Muscle of leg (tissue), 11 donors: Measurements from ENCODE around the gene RERE. TPM values are rescaled to one million over a fixed set of nuclear protein-coding genes. Genes with fewer than 3 reads are reported as not detected.

ENCODE experiments used
- DNase-seq: peaks from one replicate; pipeline ENCODE4 v3.0.0; 2013
- H3K27ac ChIP-seq: one replicate; pipeline ENCODE4 v1.5.1; 2013; ENCODE audit warnings: mild to moderate bottlenecking, low read length, control low read depth
- H3K27me3 ChIP-seq: one replicate; pipeline ENCODE4 v1.6.1; 2013; ENCODE audit warnings: low read length; ENCODE audit not compliant: control insufficient read depth, insufficient read depth
- H3K36me3 ChIP-seq: one replicate; pipeline ENCODE4 v1.6.1; 2013; ENCODE audit warnings: low read length; ENCODE audit not compliant: control insufficient read depth, insufficient read depth
- H3K4me1 ChIP-seq: one replicate; pipeline ENCODE4 v1.6.1; 2013; ENCODE audit warnings: low read length; ENCODE audit not compliant: control insufficient read depth, insufficient read depth
- H3K4me3 ChIP-seq: one replicate; pipeline ENCODE4 v1.5.1; 2013; ENCODE audit warnings: low read length, control low read depth
- H3K9me3 ChIP-seq: replicated peaks from 2 replicates; pipeline ENCODE4 v1.6.1; 2013; ENCODE audit warnings: low read depth, low read length; ENCODE audit not compliant: control insufficient read depth
- WGBS: methylation state at CpG from one replicate; pipeline ENCODE4 v1.1.5; 2013; ENCODE audit warnings: missing lambda C conversion rate; ENCODE audit not compliant: insufficient coverage; 5-methylcytosine and 5-hydroxymethylcytosine counted together
- polyA plus RNA-seq, 8 donors: library from polyadenylated mRNA; unstranded; fragments of 120-200 nt; gene quantifications; one replicate each; pipeline versions ENCODE4 v1.2.1 to v1.2.3, GENCODE V29; 2013; ENCODE audit warnings: inconsistent platforms in 1 of 8, low replicate concordance in 1 of 8; ENCODE audit not compliant: insufficient read length in 8 of 8, insufficient read depth in 1 of 8
- total RNA-seq: library from RNA; stranded (reverse); fragments of 120-200 nt; gene quantifications from one replicate; pipeline ENCODE4 v1.2.4, GENCODE V29; 2013

Gene RERE
- total and polyA plus RNA-seq, 9 donors: 63.7 to 102 (median 82.8) TPM

DNA sequence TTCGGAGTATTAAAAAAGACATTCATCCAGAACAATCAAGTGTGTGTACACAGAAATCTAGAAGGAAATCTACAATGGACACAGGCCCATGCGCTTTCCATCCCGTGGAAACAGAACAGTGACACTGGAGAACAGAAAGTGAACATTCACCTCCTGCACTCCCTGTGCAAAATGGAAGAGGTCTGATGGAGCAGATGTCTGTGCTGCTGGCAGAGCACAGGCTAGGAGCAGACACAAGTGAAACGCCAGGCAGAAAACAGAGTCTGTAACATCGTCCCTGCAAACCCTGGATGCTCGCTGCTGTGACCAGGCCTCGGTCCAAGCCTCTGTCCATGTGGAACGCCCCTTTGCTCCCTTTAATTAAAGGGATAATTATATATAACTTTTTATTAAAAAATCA is 463.4 kb downstream of the RERE start:
- H3K27me3 ChIP-seq: no peaks in the 10 kb centered on the region
- no CpG with 5 or more reads among the region's 8 CpGs for WGBS
- peak overlapping the region; percentile 59 for H3K27ac ChIP-seq
- peaks cover 73% of the 10 kb centered on the region for H3K36me3 ChIP-seq
- H3K4me1 ChIP-seq: peaks cover 31% of the 10 kb centered on the region
- H3K4me3 ChIP-seq: no peak overlapping the region
- no peaks in the 10 kb centered on the region for H3K9me3 ChIP-seq
- peak; percentile 53 for DNase-seq

- DNase-seq: peak; percentile 70
- 57% methylated on average over 14 of the region's 21 CpGs for WGBS
- H3K9me3 ChIP-seq: no peaks in the 10 kb centered on the region
- H3K27me3 ChIP-seq: peaks cover 2% of the 10 kb centered on the region
- H3K4me1 ChIP-seq: peaks cover 36% of the 10 kb centered on the region
- H3K36me3 ChIP-seq: peaks cover 64% of the 10 kb centered on the region
- H3K27ac ChIP-seq: peak overlapping the region; percentile 59
- H3K4me3 ChIP-seq: no peak overlapping the region
Observed at GRCh38 chr1:8352886-8353785, 464.3 kb downstream of the RERE start.

- WGBS: 74% methylated on average over 9 of the region's 15 CpGs
- H3K36me3 ChIP-seq: peaks cover 58% of the 10 kb centered on the region
Observed at GRCh38 chr1:8352471-8352845, 465.0 kb downstream of the RERE start.

DNA sequence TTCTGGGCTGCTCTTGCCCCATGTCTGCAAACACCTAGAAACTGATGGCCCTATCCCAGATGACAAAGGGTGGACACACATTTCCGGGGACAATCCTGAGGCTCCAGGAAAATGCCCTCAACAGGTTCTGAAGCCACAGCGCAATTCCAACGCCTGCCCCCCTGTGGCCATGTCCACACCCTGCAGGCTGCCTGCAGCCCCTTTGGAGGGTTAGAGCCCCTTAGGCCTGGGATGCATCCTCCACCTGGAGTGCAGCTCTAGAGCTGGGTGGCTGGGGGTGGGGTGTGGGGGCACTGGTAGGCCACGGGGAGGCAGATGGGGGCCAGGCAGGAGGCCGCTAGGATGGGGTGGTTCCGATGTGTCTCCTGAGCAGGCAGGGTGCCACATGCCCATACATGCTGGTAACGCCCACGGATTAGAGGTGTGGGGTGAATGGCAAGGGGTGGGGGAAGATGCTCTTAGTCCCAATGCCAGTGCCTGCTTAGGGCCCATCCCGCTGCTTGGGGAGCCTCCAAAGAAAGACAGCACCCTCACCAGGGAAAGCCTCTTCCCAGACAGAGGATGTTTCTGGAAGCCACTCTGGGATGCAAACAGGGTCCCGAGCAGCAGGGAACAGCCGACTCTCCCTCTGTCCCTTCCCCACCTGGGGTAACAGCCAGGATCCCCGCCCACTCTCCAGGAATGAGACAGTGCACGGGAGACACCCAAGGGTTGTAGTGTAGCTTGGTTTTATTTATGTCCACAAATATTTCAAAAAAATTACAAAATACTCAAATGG is 465.6 kb downstream of the RERE start:
- Histone ChIP-seq H3K4me3 (no peak overlapping the region), H3K27me3 (peaks cover 2% of the 10 kb centered on the region), H3K36me3 (peaks cover 52% of the 10 kb centered on the region), H3K27ac (no peak overlapping the region), H3K4me1 (peaks cover 36% of the 10 kb centered on the region), H3K9me3 (no peaks in the 10 kb centered on the region)
- no peak for DNase-seq
- WGBS: 65% methylated on average over 9 of the region's 13 CpGs

More at GRCh38 chr1:8352471-8352845, 465.0 kb downstream of the RERE start:
- H3K4me3 ChIP-seq: no peak overlapping the region
- no peak for DNase-seq
- H3K4me1 ChIP-seq: peaks cover 36% of the 10 kb centered on the region
- H3K27ac ChIP-seq: peak overlapping the region; percentile 45
- no peaks in the 10 kb centered on the region for H3K9me3 ChIP-seq
- peaks cover 2% of the 10 kb centered on the region for H3K27me3 ChIP-seq

DNA sequence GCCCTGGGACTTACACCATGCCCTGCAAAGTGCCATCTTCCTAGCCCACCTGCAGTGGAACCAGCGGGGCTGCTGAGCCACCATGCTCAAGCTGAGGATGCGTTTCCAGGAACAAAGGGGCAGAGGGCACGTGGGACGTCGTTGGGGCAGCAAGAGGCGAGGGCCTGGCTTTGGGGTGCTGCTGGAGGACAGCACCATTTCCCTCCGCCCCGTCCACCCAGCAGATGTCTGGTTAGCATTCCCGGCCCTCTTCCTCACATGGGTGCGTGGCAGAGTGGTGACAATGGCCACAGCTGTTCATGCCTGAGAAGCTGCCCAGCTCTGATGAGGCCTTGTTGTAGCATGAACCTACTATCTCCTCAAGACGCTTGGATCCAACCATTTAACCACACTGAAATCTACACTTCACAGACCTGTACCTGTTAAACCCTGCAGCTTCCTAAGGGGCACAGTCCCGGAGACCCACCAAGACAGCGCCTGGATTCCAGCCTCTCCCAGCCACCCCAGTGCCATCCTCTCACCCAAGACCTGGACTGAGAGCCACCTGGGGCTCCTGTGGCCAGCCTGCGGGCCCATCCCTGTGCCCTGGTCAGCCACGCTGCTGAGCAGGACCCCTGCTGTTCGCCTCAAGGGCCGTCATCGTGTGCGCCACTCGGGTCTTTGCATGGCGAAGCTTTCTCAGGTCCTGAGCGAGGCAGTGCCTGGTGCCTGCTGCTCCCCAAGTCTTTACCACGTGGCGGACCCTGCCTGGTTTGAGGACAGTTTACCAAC is 466.3 kb downstream of the RERE start:
- no peak for DNase-seq
- no peak overlapping the region for H3K27ac ChIP-seq
- H3K4me3 ChIP-seq: no peak overlapping the region
- H3K9me3 ChIP-seq: no peaks in the 10 kb centered on the region
- H3K36me3 ChIP-seq: peaks cover 44% of the 10 kb centered on the region
- H3K4me1 ChIP-seq: peaks cover 36% of the 10 kb centered on the region
- WGBS: 87% methylated on average over 24 of the region's 24 CpGs
- H3K27me3 ChIP-seq: peaks cover 2% of the 10 kb centered on the region

- no peak overlapping the region for H3K27ac ChIP-seq
- no peak overlapping the region for H3K4me3 ChIP-seq
- peaks cover 2% of the 10 kb centered on the region for H3K27me3 ChIP-seq
- H3K4me1 ChIP-seq: peaks cover 36% of the 10 kb centered on the region
- 39% methylated on average over 14 of the region's 14 CpGs for WGBS
- H3K36me3 ChIP-seq: peaks cover 33% of the 10 kb centered on the region
- no peak for DNase-seq
- no peaks in the 10 kb centered on the region for H3K9me3 ChIP-seq
Observed at GRCh38 chr1:8349961-8350360, 467.5 kb downstream of the RERE start.

DNA sequence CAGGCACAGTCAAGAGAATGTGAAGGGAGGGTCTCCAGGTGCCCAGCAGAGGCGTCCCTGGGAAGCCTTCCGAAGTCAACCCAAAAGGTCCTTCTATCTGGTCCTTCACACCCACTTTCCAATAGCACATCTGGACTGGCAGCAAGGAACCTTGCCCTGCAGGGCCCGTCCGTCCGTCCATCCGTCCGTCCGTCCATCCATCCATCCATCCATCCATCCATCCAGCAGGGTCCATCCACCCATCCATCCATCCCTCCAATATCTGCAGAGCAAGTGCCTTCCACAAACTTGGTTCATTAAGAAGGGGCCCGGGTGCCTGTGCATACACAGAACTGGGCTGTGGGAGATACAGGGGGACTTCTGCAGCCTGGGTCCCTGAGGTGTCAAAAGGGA is 468.0 kb downstream of the RERE start:
- Histone ChIP-seq H3K36me3 (peaks cover 32% of the 10 kb centered on the region), H3K4me3 (no peak overlapping the region), H3K4me1 (peaks cover 36% of the 10 kb centered on the region), H3K27ac (no peak overlapping the region), H3K27me3 (peaks cover 2% of the 10 kb centered on the region), H3K9me3 (no peaks in the 10 kb centered on the region)
- WGBS: 100% methylated on average over 1 of the region's 9 CpGs
- DNase-seq: no peak

DNA sequence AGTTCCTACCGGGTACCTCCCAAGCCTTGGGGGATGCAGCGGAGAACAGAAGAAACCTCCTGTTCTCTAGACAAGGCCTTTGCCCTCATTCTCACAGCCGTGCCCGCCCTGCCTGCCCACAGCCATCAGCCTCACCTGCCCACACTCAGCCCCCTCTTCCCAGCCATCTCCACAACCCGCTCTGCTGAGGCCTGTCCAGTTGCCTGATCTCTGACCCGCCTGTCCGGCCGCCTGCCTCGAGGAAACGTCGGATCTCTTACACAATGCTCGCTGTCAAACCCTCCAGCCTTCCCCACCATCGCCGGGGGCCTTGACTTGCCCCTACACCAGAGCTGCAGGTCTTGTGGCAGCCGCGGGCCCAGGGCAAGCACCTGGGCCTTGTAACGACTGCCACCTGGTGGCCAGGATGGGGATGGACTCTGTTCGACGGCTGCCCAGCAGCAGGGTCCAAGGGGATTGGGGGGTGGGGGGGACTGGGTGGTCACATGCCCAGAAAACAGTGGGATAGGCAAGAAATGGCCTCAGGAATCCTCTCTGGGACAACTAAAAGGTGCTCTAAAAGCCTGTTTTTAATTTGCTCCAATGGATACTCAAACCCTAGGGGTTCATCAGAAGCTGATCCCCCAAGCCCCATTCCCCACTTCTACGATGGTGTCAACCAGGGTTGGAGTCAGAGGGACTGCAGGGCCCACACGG is 468.5 kb downstream of the RERE start:
- Histone ChIP-seq H3K9me3 (no peaks in the 10 kb centered on the region), H3K36me3 (peaks cover 28% of the 10 kb centered on the region), H3K27ac (no peak overlapping the region), H3K4me1 (peaks cover 38% of the 10 kb centered on the region), H3K4me3 (no peak overlapping the region), H3K27me3 (peaks cover 2% of the 10 kb centered on the region)
- peak; percentile 68 for DNase-seq
- 28% methylated on average over 17 of the region's 21 CpGs for WGBS

DNA sequence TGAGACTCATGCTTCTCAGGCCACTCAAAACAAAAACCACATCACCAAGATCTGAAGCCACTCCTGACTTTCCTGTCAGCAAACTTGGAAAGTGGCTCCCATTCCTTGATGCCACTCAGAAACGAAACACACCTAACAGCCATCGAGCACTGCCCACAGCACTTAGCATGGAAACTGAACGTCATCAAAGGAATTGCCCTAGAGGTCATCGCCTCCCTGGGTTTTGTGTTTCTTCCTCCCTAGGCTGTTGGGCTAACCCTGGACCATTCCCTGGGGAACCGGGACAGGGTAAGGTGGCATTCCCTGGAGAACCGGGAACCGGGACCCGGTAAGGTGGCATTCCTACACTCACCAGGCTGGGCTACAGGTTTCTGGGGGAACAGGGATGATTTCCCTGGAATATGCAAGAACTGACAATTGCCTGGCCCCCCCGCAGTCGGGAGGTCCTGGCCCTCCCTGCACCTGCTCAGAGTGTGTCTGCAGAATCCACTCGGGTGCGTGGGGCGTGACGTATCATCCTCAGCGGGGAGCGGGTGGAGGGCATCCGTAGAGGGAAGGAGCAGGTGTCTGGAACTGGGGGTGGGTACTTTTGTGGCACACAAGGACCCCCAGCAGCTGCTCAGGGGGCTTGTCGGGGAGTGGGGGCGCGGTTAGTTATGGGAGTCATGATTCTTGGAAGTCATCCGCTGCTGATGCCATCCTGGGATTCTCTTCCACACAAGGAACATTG is 469.2 kb downstream of the RERE start:
- 73% methylated on average over 16 of the region's 21 CpGs for WGBS
- Histone ChIP-seq H3K4me3 (no peak overlapping the region), H3K27ac (no peak overlapping the region), H3K9me3 (no peaks in the 10 kb centered on the region), H3K27me3 (peaks cover 4% of the 10 kb centered on the region), H3K36me3 (peaks cover 21% of the 10 kb centered on the region), H3K4me1 (peaks cover 41% of the 10 kb centered on the region)
- no peak for DNase-seq
